ENCODE measurements around the gene PEX1.
A peak's percentile ranks its signal among the peaks of the same experiment; 100 is the strongest.

PEX1 gene

DNA sequence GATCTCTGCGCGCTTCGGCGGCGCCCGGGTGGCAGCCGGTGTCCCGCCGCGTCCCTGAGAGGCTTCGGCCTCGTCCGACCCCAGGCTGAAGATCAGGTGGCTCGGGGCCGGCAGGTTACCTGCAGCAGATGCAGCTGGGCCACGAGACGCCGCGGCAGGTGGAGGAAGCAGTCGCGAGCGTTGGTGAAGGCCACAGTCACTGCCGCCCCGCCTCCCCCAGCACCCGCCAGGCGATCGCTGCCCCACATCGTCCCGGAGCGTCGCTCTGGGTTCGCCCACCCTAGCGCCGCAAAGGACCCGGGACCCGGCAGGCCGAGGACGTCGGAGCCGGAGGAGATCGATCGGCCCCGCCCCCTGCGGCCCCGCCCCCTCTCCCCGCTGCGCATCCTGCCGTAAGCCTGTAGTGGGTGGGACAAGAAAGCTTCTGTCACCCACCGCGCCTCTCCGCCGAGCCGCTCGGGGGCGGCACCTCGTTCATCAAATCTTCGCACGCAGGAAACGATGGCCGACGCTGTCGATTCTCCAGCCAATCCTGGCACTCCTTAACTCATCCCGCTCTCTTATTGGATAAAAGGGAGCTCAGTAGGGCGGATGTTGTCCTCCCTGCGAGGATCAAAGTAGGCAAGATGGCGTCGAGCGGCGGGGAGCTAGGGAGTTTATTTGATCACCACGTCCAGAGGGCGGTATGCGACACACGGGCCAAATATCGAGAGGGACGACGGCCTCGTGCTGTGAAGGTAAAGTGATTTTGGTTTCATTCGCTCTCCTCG is at the start of gene PEX1, which contains the start of gene RBM48:
PEX1 (minus strand) TSS at position 333 of the 770 bp plus-strand sequence; CDS start at position 248, 85 bp downstream.
RBM48 (plus strand) TSS at position 608 of the 770 bp plus-strand sequence; CDS start at position 627, 19 bp downstream.
- peak within 1 kb of the TSS; percentile 88 for H3K9ac ChIP-seq (ENCODE audit: low read depth, low read length)
- H3K36me3 ChIP-seq (ENCODE audit: insufficient read depth, low read length): peaks cover 38% of the 10 kb centered on the region
- H3K4me3 ChIP-seq (ENCODE audit: low read depth in 1 of 2, low read length in 2 of 2): peak within 1 kb of the TSS; percentile 77 to 88
- DNase-seq (peak; percentile 99), ATAC-seq (ENCODE audit: insufficient read depth, low read depth) (peak; percentile 93)
- peak within 1 kb of the TSS; percentile 82 for H3K4me2 ChIP-seq (ENCODE audit: insufficient read depth, low read length)
- no peaks in the 10 kb centered on the region for H3K27me3 ChIP-seq (ENCODE audit: insufficient read depth, low read length, poor library complexity)
- H3K4me1 ChIP-seq (ENCODE audit: insufficient read depth, low read length): peaks cover 34% of the 10 kb centered on the region
- peak within 1 kb of the TSS; percentile 97 for H2AFZ ChIP-seq (ENCODE audit: low read depth, low read length)
- TF ChIP-seq, protein P1, sequence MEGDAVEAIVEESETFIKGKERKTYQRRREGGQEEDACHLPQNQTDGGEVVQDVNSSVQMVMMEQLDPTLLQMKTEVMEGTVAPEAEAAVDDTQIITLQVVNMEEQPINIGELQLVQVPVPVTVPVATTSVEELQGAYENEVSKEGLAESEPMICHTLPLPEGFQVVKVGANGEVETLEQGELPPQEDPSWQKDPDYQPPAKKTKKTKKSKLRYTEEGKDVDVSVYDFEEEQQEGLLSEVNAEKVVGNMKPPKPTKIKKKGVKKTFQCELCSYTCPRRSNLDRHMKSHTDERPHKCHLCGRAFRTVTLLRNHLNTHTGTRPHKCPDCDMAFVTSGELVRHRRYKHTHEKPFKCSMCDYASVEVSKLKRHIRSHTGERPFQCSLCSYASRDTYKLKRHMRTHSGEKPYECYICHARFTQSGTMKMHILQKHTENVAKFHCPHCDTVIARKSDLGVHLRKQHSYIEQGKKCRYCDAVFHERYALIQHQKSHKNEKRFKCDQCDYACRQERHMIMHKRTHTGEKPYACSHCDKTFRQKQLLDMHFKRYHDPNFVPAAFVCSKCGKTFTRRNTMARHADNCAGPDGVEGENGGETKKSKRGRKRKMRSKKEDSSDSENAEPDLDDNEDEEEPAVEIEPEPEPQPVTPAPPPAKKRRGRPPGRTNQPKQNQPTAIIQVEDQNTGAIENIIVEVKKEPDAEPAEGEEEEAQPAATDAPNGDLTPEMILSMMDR (IDR thresholded peaks at IDR 0.05; ENCODE audit: borderline replicate concordance, extremely low read depth, low read length, poor library complexity, severe bottlenecking): peak; percentile 77
- TF ChIP-seq EZH2 (IDR thresholded peaks at IDR 0.05; ENCODE audit: borderline replicate concordance, low read depth, low read length, severe bottlenecking): no peak
- peaks cover 3% of the 10 kb centered on the region; the same call in 1 of the 2 replicates for H4K20me1 ChIP-seq (ENCODE audit: insufficient read depth, low read length)
- peak within 1 kb of the TSS; percentile 91 for H3K27ac ChIP-seq (ENCODE audit: low read length)
- H3K9me3 ChIP-seq (ENCODE audit: insufficient read depth, low read length, severe bottlenecking): no peaks in the 10 kb centered on the region
- H3K79me2 ChIP-seq (ENCODE audit: insufficient read depth, low read length): peaks cover 65% of the 10 kb centered on the region

GRCh38 chr7:92576296-92576695 is 48.0 kb upstream of the PEX1 start:
- no peak overlapping the region for H2AFZ ChIP-seq (ENCODE audit: low read depth, low read length)
- no peak overlapping the region for H3K4me3 ChIP-seq (ENCODE audit: low read depth in 1 of 2, low read length in 2 of 2)
- H3K27ac ChIP-seq (ENCODE audit: low read length): no peak overlapping the region
- no peak for ATAC-seq (ENCODE audit: insufficient read depth, low read depth)
- H3K79me2 ChIP-seq (ENCODE audit: insufficient read depth, low read length): peaks cover 58% of the 10 kb centered on the region
- H3K4me2 ChIP-seq (ENCODE audit: insufficient read depth, low read length): no peak overlapping the region
- TF ChIP-seq EZH2 (IDR thresholded peaks at IDR 0.05; ENCODE audit: borderline replicate concordance, low read depth, low read length, severe bottlenecking): no peak
- TF ChIP-seq, protein P1 (IDR thresholded peaks at IDR 0.05; ENCODE audit: borderline replicate concordance, extremely low read depth, low read length, poor library complexity, severe bottlenecking): no peak
- no peaks in the 10 kb centered on the region for H3K4me1 ChIP-seq (ENCODE audit: insufficient read depth, low read length)
- no peak overlapping the region for H3K9ac ChIP-seq (ENCODE audit: low read depth, low read length)
- H3K27me3 ChIP-seq (ENCODE audit: insufficient read depth, low read length, poor library complexity): no peaks in the 10 kb centered on the region
- no peaks in the 10 kb centered on the region for H3K9me3 ChIP-seq (ENCODE audit: insufficient read depth, low read length, severe bottlenecking)
- H4K20me1 ChIP-seq (ENCODE audit: insufficient read depth, low read length): peaks cover 28% of the 10 kb centered on the region
- DNase-seq: no peak
- H3K36me3 ChIP-seq (ENCODE audit: insufficient read depth, low read length): peaks cover 93% of the 10 kb centered on the region

DNA sequence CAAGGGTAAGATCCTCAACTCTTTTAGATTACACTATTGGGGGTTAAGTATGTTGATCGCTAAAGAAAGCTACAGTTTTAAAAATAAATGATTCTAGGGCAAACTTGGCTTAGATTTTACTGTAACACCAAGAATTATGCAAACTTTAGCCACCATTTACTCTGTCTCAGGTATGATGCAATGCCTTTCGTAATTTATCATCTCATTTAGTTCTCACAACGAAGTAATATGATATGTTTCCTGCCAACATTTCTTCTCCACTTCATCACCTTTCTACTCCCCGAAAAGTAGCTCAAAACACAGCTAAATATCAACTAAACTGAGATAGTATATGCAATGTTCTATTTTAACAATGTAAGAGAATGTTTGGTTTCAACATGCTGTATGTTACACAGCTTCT is 40.8 kb upstream of the PEX1 start:
- ATAC-seq (ENCODE audit: insufficient read depth, low read depth): no peak
- peaks cover 14% of the 10 kb centered on the region; the same call in 1 of the 2 replicates for H3K79me2 ChIP-seq (ENCODE audit: insufficient read depth, low read length)
- no peak overlapping the region for H2AFZ ChIP-seq (ENCODE audit: low read depth, low read length)
- H3K27ac ChIP-seq (ENCODE audit: low read length): no peak overlapping the region
- peaks cover 88% of the 10 kb centered on the region for H3K36me3 ChIP-seq (ENCODE audit: insufficient read depth, low read length)
- no peaks in the 10 kb centered on the region for H3K4me1 ChIP-seq (ENCODE audit: insufficient read depth, low read length)
- H4K20me1 ChIP-seq (ENCODE audit: insufficient read depth, low read length): no peaks in the 10 kb centered on the region; the same call in 1 of the 2 replicates
- no peaks in the 10 kb centered on the region for H3K27me3 ChIP-seq (ENCODE audit: insufficient read depth, low read length, poor library complexity)
- TF ChIP-seq, protein P1 (IDR thresholded peaks at IDR 0.05; ENCODE audit: borderline replicate concordance, extremely low read depth, low read length, poor library complexity, severe bottlenecking): no peak
- TF ChIP-seq EZH2 (IDR thresholded peaks at IDR 0.05; ENCODE audit: borderline replicate concordance, low read depth, low read length, severe bottlenecking): no peak
- no peak overlapping the region for H3K9ac ChIP-seq (ENCODE audit: low read depth, low read length)
- no peak for DNase-seq
- H3K4me3 ChIP-seq (ENCODE audit: low read depth in 1 of 2, low read length in 2 of 2): no peak overlapping the region
- H3K9me3 ChIP-seq (ENCODE audit: insufficient read depth, low read length, severe bottlenecking): no peaks in the 10 kb centered on the region
- no peak overlapping the region for H3K4me2 ChIP-seq (ENCODE audit: insufficient read depth, low read length)

Measured in DND-41 (cell line).